ENCODE measurements around the gene PERM1.
A peak's percentile ranks its signal among the peaks of the same experiment; 100 is the strongest.
"Not testable (repeated sequence)": the region's sequence is repeated elsewhere in the genome, so short reads cannot be mapped to it uniquely, and the experiment has no call there.

The PERM1 gene

DNA sequence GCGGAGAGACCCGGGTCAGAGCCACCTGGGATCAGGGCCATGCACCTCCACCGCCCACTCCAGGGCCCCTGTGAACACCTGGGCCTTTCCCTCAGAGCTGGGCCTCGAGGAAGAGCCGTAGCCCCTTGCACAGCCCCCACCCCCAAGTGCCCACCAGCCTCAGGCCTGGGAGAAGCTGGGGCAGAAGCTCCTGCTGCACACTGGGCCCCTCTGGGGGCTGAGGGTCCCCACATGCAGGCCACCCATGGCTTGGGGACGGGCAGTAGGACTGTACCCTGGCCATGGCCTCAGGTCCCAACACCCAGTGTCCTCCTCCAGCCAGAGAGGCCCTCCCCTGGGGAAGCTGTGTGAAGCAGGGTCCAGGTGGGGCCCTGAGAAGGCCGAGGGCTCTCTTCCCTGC is 29.3 kb downstream of the PERM1 start:
- DNase-seq (ENCODE audit: insufficient read length, low spot score) = no peak
- TF ChIP-seq POLR2A (IDR thresholded peaks at IDR 0.05; ENCODE audit: low read depth, low read length) = no peak
- FAIRE-seq = no peak

GRCh38 chr1:952201-952600 is 29.7 kb downstream of the PERM1 start:
- no peak for FAIRE-seq

GRCh38 chr1:951364-951763 is 30.5 kb downstream of the PERM1 start:
- no peak for TF ChIP-seq POLR2A (IDR thresholded peaks at IDR 0.05; ENCODE audit: low read depth, low read length)
- FAIRE-seq = no peak
- DNase-seq (ENCODE audit: insufficient read length, low spot score) = no peak

More at GRCh38 chr1:952201-952600, 29.7 kb downstream of the PERM1 start:
- TF ChIP-seq POLR2A (IDR thresholded peaks at IDR 0.05; ENCODE audit: low read depth, low read length) = no peak
- DNase-seq (ENCODE audit: insufficient read length, low spot score) = no peak

DNA sequence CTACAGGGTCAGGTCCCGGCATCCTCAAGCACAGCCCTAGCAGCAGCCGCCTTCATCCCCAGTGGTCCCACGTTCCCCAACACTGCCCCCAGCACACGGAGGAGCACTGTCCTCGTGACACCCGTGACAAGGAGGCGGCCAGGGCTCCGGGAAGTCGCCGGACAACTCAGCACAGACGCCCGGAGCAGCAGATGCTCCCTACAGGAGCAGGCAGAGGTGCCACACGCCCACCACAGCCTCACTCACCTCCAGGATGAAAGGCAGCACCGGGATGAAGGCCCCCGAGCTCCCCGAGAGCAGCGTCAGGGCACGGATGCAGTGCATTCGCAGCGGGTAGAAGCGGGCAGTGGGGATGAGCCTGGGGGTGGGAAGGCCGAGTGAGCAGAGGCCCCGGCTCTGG is 31.0 kb downstream of the PERM1 start:
- no peak for TF ChIP-seq POLR2A (IDR thresholded peaks at IDR 0.05; ENCODE audit: low read depth, low read length)
- FAIRE-seq = no peak
- DNase-seq (ENCODE audit: insufficient read length, low spot score) = no peak

DNA sequence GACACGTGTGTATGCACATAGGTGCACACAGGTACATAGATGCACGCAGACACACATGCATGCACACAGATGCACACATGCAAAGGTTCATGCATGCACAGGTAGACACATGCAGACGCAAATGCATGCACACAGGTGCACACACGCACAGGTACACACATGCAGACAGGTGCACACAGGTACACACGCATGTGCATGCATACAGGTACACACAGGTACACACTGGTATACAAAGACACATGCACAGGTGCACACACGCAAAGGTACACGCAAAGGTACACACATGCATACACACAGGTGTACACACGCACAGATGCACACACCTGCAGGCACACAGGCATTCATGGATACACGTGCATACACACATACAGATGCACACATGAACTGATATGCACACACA is 31.6 kb downstream of the PERM1 start:
- TF ChIP-seq POLR2A (IDR thresholded peaks at IDR 0.05; ENCODE audit: low read depth, low read length) = no peak
- FAIRE-seq (no peak), DNase-seq (ENCODE audit: insufficient read length, low spot score) (no peak)

DNA sequence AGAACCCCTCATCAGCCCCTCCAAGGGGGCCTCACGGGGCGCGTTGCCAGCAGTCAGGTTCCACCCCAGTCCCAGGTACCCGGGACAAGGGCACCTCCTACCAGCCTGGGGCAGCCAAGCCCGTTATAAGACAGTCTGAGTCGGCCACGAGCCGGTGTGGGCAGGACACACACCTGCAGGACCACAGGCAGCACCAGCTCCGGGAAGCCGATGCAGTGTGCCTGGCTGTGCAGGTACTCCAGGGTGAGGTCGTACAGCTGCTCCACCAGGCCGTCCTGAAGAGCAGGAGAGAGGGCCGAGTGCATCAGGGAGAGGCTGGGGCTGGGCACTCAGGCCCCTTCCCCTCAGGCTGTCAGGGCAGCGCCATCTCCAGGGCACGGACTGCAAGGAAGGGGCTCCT is 33.9 kb downstream of the PERM1 start:
- no peak for TF ChIP-seq POLR2A (IDR thresholded peaks at IDR 0.05; ENCODE audit: low read depth, low read length)
- FAIRE-seq (no peak), DNase-seq (ENCODE audit: insufficient read length, low spot score) (no peak)

DNA sequence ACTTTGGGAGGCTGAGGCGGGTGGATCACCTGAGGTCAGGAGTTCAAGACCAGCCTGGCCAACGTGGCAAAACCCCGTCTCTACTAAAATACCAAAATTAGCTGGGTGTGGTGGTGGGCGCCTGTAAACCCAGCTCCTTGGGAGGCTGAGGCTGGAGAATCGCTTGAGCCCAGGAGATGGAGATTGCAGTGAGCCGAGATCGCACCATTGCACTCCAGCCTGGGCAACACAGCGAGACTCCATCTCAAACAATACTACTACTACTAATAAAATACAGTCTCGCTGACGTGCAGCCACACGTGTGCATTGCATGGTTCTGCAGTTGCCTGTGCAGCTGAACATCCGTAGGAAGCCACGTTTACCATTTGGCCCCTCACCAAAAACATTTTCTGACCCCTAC is 35.1 kb downstream of the PERM1 start:
- not testable (repeated sequence) for DNase-seq (ENCODE audit: insufficient read length, low spot score); FAIRE-seq

DNA sequence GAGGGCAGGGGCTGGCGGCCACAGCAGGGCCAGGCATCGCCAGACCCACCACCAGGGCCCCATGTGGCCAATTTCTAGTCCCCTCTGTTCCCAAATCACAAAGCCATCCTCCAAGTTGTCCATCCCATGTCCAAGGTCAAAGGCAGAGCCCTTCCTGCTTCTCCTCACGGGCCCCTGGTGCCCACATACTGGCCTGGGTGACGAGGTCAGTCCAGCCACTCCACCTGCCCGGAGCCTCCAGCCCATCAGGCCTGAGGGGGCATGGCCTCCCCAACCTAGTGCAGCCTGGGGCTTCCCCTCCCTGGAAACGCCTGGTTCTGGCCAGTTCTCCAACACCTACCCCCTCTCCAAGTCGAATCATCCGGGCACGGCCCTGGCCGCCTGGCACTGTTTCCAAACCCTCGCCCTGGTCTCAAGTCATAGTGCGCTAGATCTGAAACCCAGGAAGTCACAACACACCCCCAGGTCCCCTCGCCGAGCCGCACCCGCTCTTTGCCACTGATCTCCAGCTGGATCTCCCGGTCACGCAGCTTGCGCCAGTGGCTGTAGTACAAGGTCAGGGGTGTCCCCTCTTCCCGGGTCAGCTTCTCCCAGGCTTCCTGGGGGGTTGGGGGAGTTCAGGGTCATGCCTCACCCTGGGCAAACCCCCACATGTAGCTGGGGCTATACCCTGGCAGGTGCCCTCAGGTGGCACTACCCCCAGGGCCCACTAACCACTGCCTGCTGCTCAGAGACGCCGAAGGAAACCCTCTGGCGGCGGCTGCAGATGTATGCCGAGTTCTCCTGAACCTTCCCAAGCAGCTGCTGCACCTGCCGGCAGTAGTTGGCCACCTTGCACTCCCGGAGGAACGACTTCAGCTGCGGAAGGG is 36.0 kb downstream of the PERM1 start:
- no peak for TF ChIP-seq POLR2A (IDR thresholded peaks at IDR 0.05; ENCODE audit: low read depth, low read length)
- no peak for FAIRE-seq
- DNase-seq (ENCODE audit: insufficient read length, low spot score) = no peak

DNA sequence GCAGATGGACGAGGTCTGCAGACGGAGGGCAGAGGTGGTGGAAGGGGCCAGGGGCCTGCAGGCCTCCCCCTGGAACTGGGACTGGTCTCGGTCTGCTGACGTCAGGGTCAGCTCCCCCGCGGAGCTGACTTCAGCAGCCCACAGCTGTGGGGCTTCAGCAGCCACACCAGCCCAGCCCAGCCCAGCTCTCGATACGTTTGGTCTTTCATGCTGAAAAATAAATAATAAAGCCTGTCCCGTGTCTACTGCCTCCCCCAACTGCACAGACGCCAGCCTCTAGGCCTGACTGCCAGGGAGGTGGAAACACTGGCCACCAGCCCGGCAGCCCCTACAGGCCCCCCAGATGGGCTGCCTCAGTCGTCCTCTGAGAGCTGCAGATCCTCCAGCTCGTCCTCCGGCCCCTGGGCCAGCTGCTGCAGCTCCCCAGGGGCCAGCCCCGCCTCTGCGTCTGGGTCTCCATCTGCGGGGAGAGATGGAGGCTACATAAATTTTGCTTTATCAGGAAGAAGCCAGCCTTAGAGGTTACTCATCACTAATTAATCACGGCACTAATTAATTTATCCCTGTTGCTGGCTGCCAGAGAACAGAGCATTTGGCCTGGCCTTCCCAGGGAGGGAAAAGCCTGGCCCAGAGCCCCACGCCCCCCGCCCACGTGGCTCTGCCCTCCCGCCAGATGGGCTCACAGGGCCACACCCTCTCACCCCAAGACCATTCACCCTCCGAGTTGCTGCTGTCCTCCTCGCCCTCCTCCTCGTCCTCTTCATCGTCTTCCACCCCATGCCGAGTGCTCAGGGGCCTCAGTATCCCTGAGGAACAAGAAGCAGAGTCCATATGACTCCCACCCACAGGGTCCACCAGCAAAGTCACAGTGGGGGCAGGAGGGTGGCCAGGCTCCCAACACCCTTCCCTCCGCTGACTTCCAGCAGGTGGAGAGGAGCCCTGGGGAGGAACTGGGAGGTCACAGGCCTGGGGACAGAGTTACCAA is 37.3 kb downstream of the PERM1 start:
- no peak for TF ChIP-seq POLR2A (IDR thresholded peaks at IDR 0.05; ENCODE audit: low read depth, low read length)
- FAIRE-seq (no peak), DNase-seq (ENCODE audit: insufficient read length, low spot score) (no peak)

- FAIRE-seq (no peak), DNase-seq (ENCODE audit: insufficient read length, low spot score) (no peak)
- TF ChIP-seq POLR2A (IDR thresholded peaks at IDR 0.05; ENCODE audit: low read depth, low read length) = no peak
Observed at GRCh38 chr1:943545-944340, 38.1 kb downstream of the PERM1 start.

- no peak for TF ChIP-seq POLR2A (IDR thresholded peaks at IDR 0.05; ENCODE audit: low read depth, low read length)
- DNase-seq (ENCODE audit: insufficient read length, low spot score) (no peak), FAIRE-seq (peak; percentile 50)
Observed at GRCh38 chr1:942864-943533, 38.9 kb downstream of the PERM1 start.

DNA sequence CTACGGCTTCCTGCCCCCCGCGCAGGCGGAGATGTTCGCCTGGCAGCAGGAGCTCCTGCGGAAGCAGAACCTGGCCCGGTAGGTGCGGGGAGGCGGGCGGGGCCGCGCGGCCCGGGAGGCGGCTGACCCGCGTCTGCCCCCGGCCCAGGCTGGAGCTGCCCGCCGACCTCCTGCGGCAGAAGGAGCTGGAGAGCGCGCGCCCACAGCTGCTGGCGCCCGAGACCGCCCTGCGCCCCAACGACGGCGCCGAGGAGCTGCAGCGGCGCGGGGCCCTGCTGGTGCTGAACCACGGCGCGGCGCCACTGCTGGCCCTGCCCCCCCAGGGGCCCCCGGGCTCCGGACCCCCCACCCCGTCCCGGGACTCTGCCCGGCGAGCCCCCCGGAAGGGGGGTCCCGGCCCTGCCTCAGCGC is 39.5 kb downstream of the PERM1 start:
- DNase-seq (ENCODE audit: insufficient read length, low spot score) (no peak), FAIRE-seq (no peak)
- TF ChIP-seq POLR2A (IDR thresholded peaks at IDR 0.05; ENCODE audit: low read depth, low read length) = no peak

Measured in H54 (cell line).